GM19452 (cell line): Measurements from ENCODE around the gene ZNF708.
"Not testable (repeated sequence)": the region's sequence is repeated elsewhere in the genome, so short reads cannot be mapped to it uniquely, and the experiment has no call there.

ENCODE experiments used
- ATAC-seq: cut with Tn5 transposase; IDR thresholded peaks from one replicate; pipeline ENCODE4 v1.9.1; 2021; ENCODE audit not compliant: unreplicated experiment

The ZNF708 gene

DNA sequence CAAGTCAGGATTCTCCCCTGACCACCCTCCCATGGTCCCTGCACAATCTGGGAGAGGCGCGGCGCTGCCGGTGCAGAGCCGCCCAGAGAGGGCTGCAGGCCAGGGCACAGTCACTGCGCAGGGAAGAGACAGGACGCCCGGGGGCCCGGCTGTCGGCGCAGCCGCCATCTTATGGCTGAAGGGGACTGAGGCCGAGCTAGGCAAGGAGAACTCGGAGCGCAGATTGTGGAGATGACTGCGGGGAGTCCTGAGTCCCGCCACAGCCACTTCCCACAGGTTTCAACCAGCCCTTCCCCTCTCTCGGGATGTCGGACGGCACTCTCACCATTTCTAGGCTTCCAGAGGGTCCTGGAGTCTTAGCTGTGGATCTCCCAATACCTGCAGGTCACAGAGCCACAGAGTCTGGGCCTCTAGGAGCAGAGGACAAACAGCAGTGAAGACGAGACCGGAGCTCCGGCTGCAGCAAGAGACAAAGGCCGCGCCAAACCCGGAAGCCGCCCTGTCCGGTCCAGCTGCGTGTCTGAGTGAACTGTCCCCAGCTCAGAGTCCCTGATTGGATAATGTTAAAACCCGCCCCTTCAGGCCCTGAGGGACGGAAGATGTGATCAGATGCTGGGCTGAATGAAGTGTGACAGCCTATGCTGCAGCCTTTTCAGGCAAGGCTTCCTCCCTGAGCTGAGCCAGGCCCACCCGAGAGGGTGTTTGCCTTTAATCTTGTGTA, at the start of gene ZNF708:
TSS of gene ZNF708 (minus strand) at position 526 of the 721 bp plus-strand sequence. CDS start at position 328, 198 bp downstream.
- ATAC-seq, result peak; percentile 99

GRCh38 chr19:21362291-21362690, 33.1 kb upstream of the ZNF708 start:
- no peak for ATAC-seq

DNA sequence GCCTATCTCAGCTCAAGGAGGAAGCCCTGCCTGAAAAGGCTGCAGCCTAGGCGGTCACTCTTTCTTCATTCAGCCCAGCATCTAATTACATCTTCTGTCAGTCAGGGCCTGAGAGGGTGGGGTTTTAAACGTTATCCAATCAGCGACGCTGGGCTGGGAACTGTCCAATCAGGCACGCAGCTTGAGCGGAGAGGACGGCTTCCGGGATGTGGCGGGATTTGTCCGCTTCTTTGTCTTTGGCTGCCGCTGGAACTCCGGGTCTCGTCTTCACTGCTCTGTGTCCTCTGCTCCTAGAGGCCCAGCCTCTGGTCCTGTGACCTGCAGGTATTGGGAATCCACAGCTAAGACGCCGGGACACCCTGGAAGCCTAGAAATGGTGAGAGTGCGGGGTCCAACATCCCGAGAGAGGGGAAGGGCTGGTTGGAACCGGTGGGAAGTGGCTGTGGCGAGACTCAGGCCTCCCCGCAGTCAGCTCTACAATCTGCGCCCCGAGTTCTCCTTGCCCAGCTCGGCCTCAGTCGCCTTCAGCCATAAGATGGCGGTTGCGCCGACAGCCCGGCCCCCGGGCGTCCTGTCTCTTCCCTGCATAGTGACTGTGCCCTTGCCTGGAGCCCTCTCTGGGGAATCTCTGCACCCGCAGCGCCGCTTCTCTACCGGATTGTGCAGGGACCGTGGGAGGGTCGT, 29.7 kb upstream of the ZNF708 start, which contains the start of gene ZNF738:
TSS of gene ZNF738 (plus strand) at position 233 of the 684 bp plus-strand sequence. CDS start at position 374, 141 bp downstream.
- peak; percentile 95 for ATAC-seq

DNA sequence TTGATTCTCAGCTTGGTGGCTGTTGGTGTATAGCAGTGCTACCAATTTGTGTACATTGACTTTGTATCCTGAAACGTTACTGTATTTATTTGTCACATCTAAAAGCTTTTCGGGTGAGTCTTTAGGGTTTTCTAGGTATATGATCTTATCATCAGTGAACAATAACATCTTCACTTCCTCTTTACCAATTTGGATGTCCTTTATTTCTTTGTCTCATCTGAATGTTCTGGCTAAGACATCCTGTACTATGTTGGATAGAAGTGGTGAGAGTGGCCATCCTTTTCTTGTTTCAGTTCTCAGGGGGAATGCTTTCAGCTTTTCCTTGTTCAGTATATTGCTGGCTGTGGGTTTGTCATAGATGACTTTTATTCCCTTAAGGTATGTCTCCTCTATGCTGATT, 23.6 kb upstream of the ZNF708 start:
- no peak for ATAC-seq

DNA sequence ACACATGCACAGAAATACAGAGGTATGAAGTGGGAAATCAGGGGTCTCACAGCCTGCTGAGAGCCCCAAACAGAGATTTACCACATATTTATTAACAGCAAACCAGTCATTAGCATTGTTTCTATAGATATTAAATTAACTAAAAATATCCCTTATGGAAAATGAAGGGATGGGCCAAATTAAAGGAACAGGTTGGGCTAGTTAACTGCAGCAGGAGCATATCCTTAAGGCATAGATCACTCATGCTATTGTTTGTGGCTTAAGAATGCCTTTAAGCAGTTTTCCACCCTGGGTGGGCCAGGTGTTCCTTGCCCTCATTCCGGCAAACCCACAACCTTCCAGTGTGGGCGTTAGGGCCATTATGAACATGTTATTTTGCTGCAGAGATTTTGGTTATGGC, 15.6 kb upstream of the ZNF708 start:
- not testable (repeated sequence) for ATAC-seq

DNA sequence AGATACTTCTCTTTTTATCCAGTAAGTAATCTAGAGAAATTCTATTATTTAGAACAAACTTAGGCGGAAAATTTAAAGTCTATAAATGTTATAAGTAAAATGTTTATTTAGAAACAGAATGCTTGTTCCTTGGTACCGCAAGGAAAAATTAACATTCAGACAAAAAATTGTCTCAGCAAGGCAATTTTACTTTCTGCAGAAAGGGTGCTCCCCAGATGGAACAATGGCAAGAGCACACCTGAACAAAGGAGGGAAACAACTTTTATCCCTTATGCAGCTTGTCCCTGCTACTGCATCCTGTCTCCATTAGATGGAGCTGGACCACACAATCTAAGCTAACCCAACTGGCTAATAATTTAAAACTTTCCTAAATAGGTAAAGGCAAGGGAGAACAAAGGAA, 6.5 kb upstream of the ZNF708 start:
- ATAC-seq, result no peak

DNA sequence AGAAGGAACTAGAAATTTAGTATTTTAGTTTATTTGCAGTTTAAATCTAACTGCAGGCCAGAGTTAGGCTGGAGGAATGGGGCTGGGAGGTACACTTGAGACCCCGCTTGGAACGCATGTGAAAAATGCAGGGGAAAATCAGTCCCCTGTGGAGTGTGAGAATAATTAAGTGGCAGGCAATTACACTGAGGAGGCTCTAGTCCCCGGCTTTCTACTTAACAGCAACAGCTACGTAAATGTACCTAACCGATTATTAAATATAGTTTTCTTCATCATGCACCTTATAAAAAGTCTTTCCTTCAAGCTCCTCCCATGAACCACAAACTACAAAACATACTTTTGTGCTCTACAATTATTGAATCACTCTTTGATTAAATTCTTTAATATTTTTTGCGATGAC, 804 bp downstream of the ZNF708 start:
- ATAC-seq, result no peak

GRCh38 chr19:21326169-21326568, 3.0 kb downstream of the ZNF708 start:
- no peak for ATAC-seq

DNA sequence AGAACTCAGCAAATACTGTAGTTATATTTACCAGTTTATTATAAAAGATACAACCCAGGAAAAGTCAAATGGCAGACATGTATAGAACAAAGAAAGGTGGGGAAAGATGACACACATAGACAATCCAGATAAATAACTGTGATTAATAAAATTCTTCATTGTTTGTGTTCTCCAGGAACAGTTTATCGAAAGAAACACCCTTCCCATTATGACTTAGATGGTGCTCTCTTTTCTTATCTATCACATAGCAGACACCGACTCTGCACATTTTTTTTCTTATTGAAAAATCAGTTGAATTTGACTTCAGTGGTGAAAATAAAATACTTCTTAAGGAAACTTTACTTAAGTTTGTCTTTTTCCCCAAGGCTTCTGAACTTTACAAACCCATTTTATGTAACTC, 6.2 kb downstream of the ZNF708 start:
- ATAC-seq, result no peak

- no peak for ATAC-seq
These were observed 6.7 kb downstream of the ZNF708 start for GRCh38 chr19:21322528-21322927.

DNA sequence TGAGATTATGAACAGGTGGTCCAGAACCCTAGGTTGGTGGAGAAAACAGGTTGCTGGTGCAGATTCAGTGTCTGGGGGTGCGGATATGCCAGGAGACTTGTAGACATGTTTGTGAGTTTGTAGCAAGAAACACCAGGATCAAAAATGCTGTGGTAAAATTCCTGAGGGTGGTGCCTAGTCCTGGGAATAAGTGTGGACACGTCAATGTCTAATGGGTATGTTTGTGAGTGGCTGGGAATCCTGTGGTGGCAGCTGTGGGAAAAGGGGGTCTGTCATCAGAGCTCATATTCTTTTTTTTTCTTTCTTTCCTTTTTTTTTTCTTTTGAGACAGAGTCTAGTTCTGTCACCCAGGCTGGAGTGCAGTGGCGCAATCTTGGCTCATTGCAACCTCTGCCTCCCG, 7.2 kb downstream of the ZNF708 start:
- no peak for ATAC-seq

DNA sequence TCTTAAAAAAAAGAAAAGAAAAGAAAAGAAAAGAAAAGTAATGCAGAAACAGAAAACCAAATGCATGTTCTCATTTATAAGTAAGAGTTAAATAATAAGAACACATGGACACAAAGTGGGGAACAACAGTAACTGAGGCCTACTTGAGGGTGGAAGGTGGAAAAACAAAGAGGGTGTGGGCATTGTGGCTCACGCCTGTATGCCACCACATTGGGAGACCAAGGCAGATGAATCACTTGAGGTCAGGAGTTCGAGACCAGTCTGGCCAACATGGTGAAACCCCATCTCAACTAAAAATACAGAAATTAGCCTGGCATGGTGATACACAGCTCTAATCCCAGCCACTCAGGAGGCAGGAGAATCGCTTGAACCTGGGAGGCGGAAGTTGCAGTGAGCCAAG, 8.1 kb downstream of the ZNF708 start:
- no peak for ATAC-seq

DNA sequence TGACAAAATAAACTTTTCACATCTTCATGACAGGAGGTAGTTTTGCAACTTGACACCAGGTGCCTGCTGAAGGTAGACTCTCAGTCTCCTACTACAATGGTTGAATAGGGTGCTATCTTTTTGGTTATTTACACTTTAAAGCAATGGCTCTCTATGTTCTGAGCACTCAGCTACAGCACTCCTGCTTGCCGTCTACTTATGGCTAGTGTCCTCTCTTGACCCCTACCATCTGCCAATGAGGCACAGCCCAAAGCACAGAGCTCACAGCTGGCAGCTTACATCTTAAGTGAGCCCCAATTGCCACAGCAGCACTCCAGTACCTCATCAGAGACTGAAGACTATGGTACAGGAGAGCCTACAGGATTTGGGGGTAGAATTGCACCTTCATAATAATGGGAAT, 11.4 kb downstream of the ZNF708 start:
- ATAC-seq, result no peak

DNA sequence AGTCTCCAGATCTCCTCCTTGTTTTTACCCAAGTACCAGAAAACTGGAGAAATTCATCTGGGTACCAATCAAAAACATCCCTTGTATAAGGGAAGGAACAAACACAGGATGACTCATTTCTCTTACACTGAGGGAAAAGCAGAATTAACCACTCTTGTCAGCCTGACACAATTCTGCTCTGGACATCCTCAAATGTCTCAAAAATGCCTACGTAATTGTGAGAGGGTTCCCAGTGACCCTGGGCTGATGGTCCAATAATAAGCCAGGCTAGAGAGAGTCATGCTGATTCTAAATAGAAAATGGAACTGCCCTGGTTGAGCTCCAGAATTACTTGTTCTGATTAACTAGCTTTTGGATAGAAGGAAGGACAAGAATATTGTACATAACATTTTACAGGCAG, 14.5 kb downstream of the ZNF708 start:
- ATAC-seq, result no peak

GRCh38 chr19:21312807-21313206, 16.4 kb downstream of the ZNF708 start:
- ATAC-seq, result not testable (repeated sequence)

- ATAC-seq, result no peak
These were observed 20.4 kb downstream of the ZNF708 start for GRCh38 chr19:21308773-21309172.

- ATAC-seq, result not testable (repeated sequence)
These were observed 22.2 kb downstream of the ZNF708 start for GRCh38 chr19:21306881-21307479.

DNA sequence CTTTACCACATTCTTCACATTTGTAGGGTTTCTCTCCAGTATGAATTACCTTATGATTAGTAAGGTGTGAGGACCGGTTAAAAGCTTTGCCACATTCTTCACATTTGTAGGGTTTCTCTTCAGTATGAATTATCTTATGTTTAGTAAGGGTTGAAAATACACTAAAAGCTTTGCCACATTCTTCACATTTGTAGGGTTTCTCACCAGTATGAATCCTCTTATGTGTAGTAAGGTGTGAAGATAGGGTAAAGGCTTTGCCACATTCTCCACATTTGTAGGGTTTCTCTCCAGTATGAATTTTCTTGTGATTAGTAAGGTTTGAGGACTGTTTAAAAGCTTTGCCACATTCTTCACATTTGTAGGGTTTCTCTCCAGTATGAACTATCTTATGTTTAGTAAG, 35.4 kb downstream of the ZNF708 start:
- ATAC-seq, result not testable (repeated sequence)

- ATAC-seq, result no peak
These were observed 59.4 kb downstream of the ZNF708 start for GRCh38 chr19:21269813-21270212.

- ATAC-seq, result no peak
These were observed 64.3 kb downstream of the ZNF708 start for GRCh38 chr19:21264891-21265290.

- ATAC-seq, result no peak
These were observed 64.8 kb downstream of the ZNF708 start for GRCh38 chr19:21264416-21264815.

DNA sequence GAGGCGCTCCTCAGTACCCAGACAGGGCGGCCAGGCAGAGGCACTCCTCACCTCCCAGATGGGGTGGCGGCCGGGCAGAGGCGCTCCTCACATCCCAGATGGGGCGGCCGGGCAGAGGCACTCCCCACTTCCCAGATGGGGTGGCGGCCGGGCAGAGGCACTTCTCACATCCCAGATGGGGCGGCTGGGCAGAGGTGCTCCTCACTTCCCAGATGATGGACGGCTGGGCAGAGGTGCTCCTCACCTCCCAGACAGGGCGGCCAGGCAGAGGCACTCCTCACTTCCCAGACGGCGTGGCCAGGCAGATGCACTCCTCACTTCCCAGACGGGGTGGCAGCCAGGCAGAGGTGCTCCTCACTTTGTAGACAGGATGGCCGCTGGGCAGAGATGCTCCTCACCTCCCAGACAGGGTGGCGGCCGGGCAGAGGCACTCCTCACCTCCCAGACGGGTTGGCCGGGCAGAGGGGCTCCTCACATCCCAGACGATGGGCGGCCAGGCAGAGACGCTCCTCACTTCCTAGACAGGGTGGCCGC, 68.3 kb downstream of the ZNF708 start:
- not testable (repeated sequence) for ATAC-seq
